Amygdala (tissue), 56 donors: ENCODE data around the gene TRAPPC3.

Experiments
- DNase-seq, 56 donors: peaks; one replicate each; lab custom pipeline; 2025; lab: John Stamatoyannopoulos, UW

The TRAPPC3 gene

GRCh38 chr1:36088577-36089392 is 60.5 kb downstream of the TRAPPC3 start, which contains the start of gene ADPRS:
Gene ADPRS, plus strand, starts transcription at chr1:36088892. Its CDS starts 13 bp downstream, at chr1:36088905.
- peak in 53 of 56 donors; percentile 15 to 91 (median 78) for DNase-seq

GRCh38 chr1:36088265-36088576 is 61.1 kb downstream of the TRAPPC3 start:
- no peak for DNase-seq

GRCh38 chr1:36087233-36088123 is 61.8 kb downstream of the TRAPPC3 start:
- DNase-seq = no peak
